Adipocyte (in vitro differentiated cells): ENCODE data around the gene SLC30A1.

Experiments used
- DNase-seq: peaks from one replicate; pipeline ENCODE4 v3.0.0-alpha.2; 2015; ENCODE audit warnings: low read depth
- H3K27me3 ChIP-seq: replicated peaks from 2 replicates; pipeline ENCODE4 v1.7.0; 2013; ENCODE audit warnings: mild to moderate bottlenecking, low read length, moderate library complexity; ENCODE audit not compliant: control insufficient read depth, insufficient read depth
- H3K36me3 ChIP-seq: 2 replicates; pipeline ENCODE4 v1.7.0; 2013; ENCODE audit warnings: low read length, mild to moderate bottlenecking, moderate library complexity; ENCODE audit not compliant: control insufficient read depth, insufficient read depth, severe bottlenecking
- H3K4me1 ChIP-seq: 2 replicates; pipeline ENCODE4 v1.7.0; 2013; ENCODE audit warnings: mild to moderate bottlenecking, low read length, moderate library complexity; ENCODE audit not compliant: control insufficient read depth, insufficient read depth
- H3K4me3 ChIP-seq: 2 replicates; pipeline ENCODE4 v1.7.0; 2013; ENCODE audit warnings: mild to moderate bottlenecking, low read length, moderate library complexity
- H3K9ac ChIP-seq: 2 replicates; pipeline ENCODE4 v1.7.0; 2013; ENCODE audit warnings: mild to moderate bottlenecking, low read length, moderate library complexity
- H3K9me3 ChIP-seq: 2 replicates; pipeline ENCODE4 v1.7.0; 2013; ENCODE audit warnings: mild to moderate bottlenecking, low read length, moderate library complexity; ENCODE audit not compliant: control insufficient read depth

Gene SLC30A1

GRCh38 chr1:211557894-211558625 is 20.9 kb downstream of the SLC30A1 start:
- Histone ChIP-seq H3K4me3 (no peak overlapping the region), H3K9me3 (no peaks in the 10 kb centered on the region), H3K27me3 (no peaks in the 10 kb centered on the region), H3K36me3 (no peaks in the 10 kb centered on the region), H3K9ac (no peak overlapping the region), H3K4me1 (no peaks in the 10 kb centered on the region)
- DNase-seq = no peak

- DNase-seq = no peak
Measured at GRCh38 chr1:211553549-211553948, 25.4 kb downstream of the SLC30A1 start.

GRCh38 chr1:211551638-211552460 is 27.1 kb downstream of the SLC30A1 start:
- Histone ChIP-seq H3K9me3 (no peaks in the 10 kb centered on the region), H3K4me1 (peaks cover 3% of the 10 kb centered on the region), H3K36me3 (no peaks in the 10 kb centered on the region), H3K9ac (no peak overlapping the region), H3K4me3 (no peak overlapping the region), H3K27me3 (peaks cover 7% of the 10 kb centered on the region)
- DNase-seq = peak; percentile 44

More at GRCh38 chr1:211553549-211553948, 25.4 kb downstream of the SLC30A1 start:
- H3K4me3 ChIP-seq = no peak overlapping the region
- H3K36me3 ChIP-seq = no peaks in the 10 kb centered on the region
- H3K9ac ChIP-seq = no peak overlapping the region
- peaks cover 7% of the 10 kb centered on the region for H3K27me3 ChIP-seq
- no peaks in the 10 kb centered on the region for H3K9me3 ChIP-seq
- peaks cover 3% of the 10 kb centered on the region for H3K4me1 ChIP-seq

- Histone ChIP-seq H3K4me3 (no peak overlapping the region), H3K27me3 (peaks cover 14% of the 10 kb centered on the region), H3K36me3 (no peaks in the 10 kb centered on the region), H3K4me1 (peaks cover 3% of the 10 kb centered on the region), H3K9me3 (no peaks in the 10 kb centered on the region), H3K9ac (no peak overlapping the region)
- DNase-seq = no peak
Measured at GRCh38 chr1:211549092-211549711, 29.8 kb downstream of the SLC30A1 start.

- Histone ChIP-seq H3K4me1 (peaks cover 3% of the 10 kb centered on the region), H3K27me3 (peaks cover 18% of the 10 kb centered on the region), H3K36me3 (no peaks in the 10 kb centered on the region), H3K9ac (no peak overlapping the region), H3K9me3 (no peaks in the 10 kb centered on the region), H3K4me3 (no peak overlapping the region)
- no peak for DNase-seq
Measured at GRCh38 chr1:211548321-211549091, 30.5 kb downstream of the SLC30A1 start.

GRCh38 chr1:211547710-211548109 is 31.3 kb downstream of the SLC30A1 start:
- no peaks in the 10 kb centered on the region for H3K9me3 ChIP-seq
- H3K27me3 ChIP-seq = peaks cover 18% of the 10 kb centered on the region
- no peak overlapping the region for H3K9ac ChIP-seq
- no peak overlapping the region for H3K4me3 ChIP-seq
- no peak for DNase-seq
- H3K36me3 ChIP-seq = no peaks in the 10 kb centered on the region
- H3K4me1 ChIP-seq = peaks cover 3% of the 10 kb centered on the region

- no peak overlapping the region for H3K9ac ChIP-seq
- H3K4me1 ChIP-seq = peaks cover 7% of the 10 kb centered on the region
- H3K36me3 ChIP-seq = no peaks in the 10 kb centered on the region
- H3K4me3 ChIP-seq = no peak overlapping the region
- peaks cover 18% of the 10 kb centered on the region for H3K27me3 ChIP-seq
- H3K9me3 ChIP-seq = no peaks in the 10 kb centered on the region
- no peak for DNase-seq
Measured at GRCh38 chr1:211546543-211546942, 32.4 kb downstream of the SLC30A1 start.

- no peaks in the 10 kb centered on the region for H3K36me3 ChIP-seq
- no peaks in the 10 kb centered on the region for H3K9me3 ChIP-seq
- no peak overlapping the region for H3K4me3 ChIP-seq
- H3K27me3 ChIP-seq = peaks cover 14% of the 10 kb centered on the region
- no peak for DNase-seq
- H3K9ac ChIP-seq = no peak overlapping the region
- H3K4me1 ChIP-seq = peaks cover 11% of the 10 kb centered on the region
Measured at GRCh38 chr1:211543025-211543424, 35.9 kb downstream of the SLC30A1 start.

GRCh38 chr1:211541720-211542477 is 37.1 kb downstream of the SLC30A1 start:
- Histone ChIP-seq H3K4me1 (peaks cover 11% of the 10 kb centered on the region), H3K4me3 (no peak overlapping the region), H3K9me3 (no peaks in the 10 kb centered on the region), H3K27me3 (peaks cover 14% of the 10 kb centered on the region), H3K9ac (no peak overlapping the region), H3K36me3 (no peaks in the 10 kb centered on the region)
- peak; percentile 49 for DNase-seq

GRCh38 chr1:211541278-211541677 is 37.7 kb downstream of the SLC30A1 start:
- Histone ChIP-seq H3K9ac (no peak overlapping the region), H3K4me3 (no peak overlapping the region), H3K36me3 (no peaks in the 10 kb centered on the region), H3K4me1 (peaks cover 11% of the 10 kb centered on the region), H3K9me3 (no peaks in the 10 kb centered on the region), H3K27me3 (peaks cover 14% of the 10 kb centered on the region)
- no peak for DNase-seq
